ENCODE data around the gene ZBTB47. TPM values are rescaled to one million over a fixed set of nuclear protein-coding genes. Genes with fewer than 3 reads are reported as not detected.

Gene ZBTB47
- total RNA-seq, result 10 to 100 TPM; 18.0 to 61.8 (median 45.2) TPM

DNA sequence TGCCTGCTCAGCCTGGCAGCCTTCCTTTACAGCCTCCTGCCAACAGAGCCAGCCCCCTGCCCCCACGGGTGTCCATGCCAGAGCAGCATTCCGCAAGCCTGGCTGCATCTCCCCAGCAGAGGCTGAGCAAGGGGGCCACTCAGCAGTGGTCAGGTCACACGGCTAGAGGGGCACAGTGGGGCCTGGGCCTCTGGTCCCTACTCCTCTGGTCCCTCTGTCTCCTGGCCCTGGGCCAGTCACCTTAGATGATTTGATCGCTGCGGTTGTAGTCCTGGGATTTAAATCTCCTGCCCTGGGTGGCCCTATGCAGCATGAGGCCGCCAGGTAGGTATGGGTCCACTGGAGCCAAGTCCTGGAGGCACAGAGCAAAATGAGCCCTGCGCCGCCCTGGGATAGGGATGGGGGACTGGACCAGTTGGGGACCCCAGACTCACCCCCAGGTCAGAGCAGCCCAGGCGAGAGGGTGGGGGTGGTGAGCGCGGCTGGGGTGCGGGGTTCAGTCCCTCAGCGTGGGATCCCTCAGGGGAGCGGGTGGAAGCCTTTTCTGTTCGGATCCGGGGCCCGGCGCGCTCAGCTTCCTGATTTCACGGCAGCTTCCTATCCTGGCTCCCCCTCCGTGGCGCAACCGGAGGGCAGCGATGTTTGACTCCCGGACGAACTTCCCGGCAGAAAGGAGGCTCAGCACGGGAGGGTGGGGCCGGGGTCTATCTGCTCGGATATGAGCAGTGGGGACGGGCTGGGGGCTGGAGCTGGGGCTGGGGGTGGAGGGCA is at the start of gene ZBTB47:
TSS of gene ZBTB47 (plus strand) at position 138 of the 771 bp plus-strand sequence. CDS start 4,659 bp downstream, outside the sequence.
- Histone ChIP-seq H3K27ac (peak within 1 kb of the TSS; percentile 89 to 98), H3K9me3 (no peaks in the 10 kb centered on the region), H3K4me1 (peaks cover 10 to 18% of the 10 kb centered on the region in 2 donors), H3K27me3 (no peaks in the 10 kb centered on the region), H3K36me3 (no peaks in the 10 kb centered on the region), H3K4me3 (peak within 1 kb of the TSS; percentile 75 to 97 (median 86))
- TF ChIP-seq, protein P1, sequence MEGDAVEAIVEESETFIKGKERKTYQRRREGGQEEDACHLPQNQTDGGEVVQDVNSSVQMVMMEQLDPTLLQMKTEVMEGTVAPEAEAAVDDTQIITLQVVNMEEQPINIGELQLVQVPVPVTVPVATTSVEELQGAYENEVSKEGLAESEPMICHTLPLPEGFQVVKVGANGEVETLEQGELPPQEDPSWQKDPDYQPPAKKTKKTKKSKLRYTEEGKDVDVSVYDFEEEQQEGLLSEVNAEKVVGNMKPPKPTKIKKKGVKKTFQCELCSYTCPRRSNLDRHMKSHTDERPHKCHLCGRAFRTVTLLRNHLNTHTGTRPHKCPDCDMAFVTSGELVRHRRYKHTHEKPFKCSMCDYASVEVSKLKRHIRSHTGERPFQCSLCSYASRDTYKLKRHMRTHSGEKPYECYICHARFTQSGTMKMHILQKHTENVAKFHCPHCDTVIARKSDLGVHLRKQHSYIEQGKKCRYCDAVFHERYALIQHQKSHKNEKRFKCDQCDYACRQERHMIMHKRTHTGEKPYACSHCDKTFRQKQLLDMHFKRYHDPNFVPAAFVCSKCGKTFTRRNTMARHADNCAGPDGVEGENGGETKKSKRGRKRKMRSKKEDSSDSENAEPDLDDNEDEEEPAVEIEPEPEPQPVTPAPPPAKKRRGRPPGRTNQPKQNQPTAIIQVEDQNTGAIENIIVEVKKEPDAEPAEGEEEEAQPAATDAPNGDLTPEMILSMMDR (IDR thresholded peaks at IDR 0.05), result no peak
- TF ChIP-seq POLR2A (IDR thresholded peaks at IDR 0.05), result no peak
- peak in 1 of 3 donors; percentile 15 for TF ChIP-seq POLR2AphosphoS5 (IDR thresholded peaks at IDR 0.05)
- intact Hi-C loops (cut with DNase I; ENCODE audit: low total_unique reads), result no loop called here
- peak in 1 of 2 donors; percentile 58 for DNase-seq (ENCODE audit: low spot score in 2 of 2)

GRCh38 chr3:42605546-42606173 is 47.8 kb upstream of the ZBTB47 start:
- H3K27ac ChIP-seq, result peak overlapping the region in 1 of 2 donors; percentile 48
- H3K9me3 ChIP-seq, result no peaks in the 10 kb centered on the region
- H3K27me3 ChIP-seq, result no peaks in the 10 kb centered on the region
- no peak overlapping the region for H3K4me3 ChIP-seq
- TF ChIP-seq, protein P1 (IDR thresholded peaks at IDR 0.05), result no peak
- TF ChIP-seq POLR2AphosphoS5 (IDR thresholded peaks at IDR 0.05), result no peak
- no peak for TF ChIP-seq POLR2A (IDR thresholded peaks at IDR 0.05)
- DNase-seq (ENCODE audit: low spot score in 2 of 2), result no peak
- H3K36me3 ChIP-seq, result no peaks in the 10 kb centered on the region
- intact Hi-C loops (cut with DNase I; ENCODE audit: low total_unique reads), result no loop called here
- peaks cover 0 to 24% of the 10 kb centered on the region in 2 donors for H3K4me1 ChIP-seq

GRCh38 chr3:42608581-42608980 is 44.9 kb upstream of the ZBTB47 start:
- no peaks in the 10 kb centered on the region for H3K9me3 ChIP-seq
- H3K4me3 ChIP-seq, result no peak overlapping the region
- TF ChIP-seq POLR2A (IDR thresholded peaks at IDR 0.05), result no peak
- TF ChIP-seq, protein P1 (IDR thresholded peaks at IDR 0.05), result no peak
- TF ChIP-seq POLR2AphosphoS5 (IDR thresholded peaks at IDR 0.05), result no peak
- intact Hi-C loops (cut with DNase I; ENCODE audit: low total_unique reads), result no loop called here
- no peak for DNase-seq (ENCODE audit: low spot score in 2 of 2)
- H3K4me1 ChIP-seq, result peaks cover 0 to 13% of the 10 kb centered on the region in 2 donors
- H3K27ac ChIP-seq, result no peak overlapping the region
- no peaks in the 10 kb centered on the region for H3K36me3 ChIP-seq
- H3K27me3 ChIP-seq, result no peaks in the 10 kb centered on the region

GRCh38 chr3:42610976-42611375 is 42.5 kb upstream of the ZBTB47 start:
- intact Hi-C loops (cut with DNase I; ENCODE audit: low total_unique reads), result no loop called here

More at GRCh38 chr3:42610976-42611375, 42.5 kb upstream of the ZBTB47 start:
- Histone ChIP-seq H3K27ac (peak overlapping the region; percentile 52 to 72), H3K4me3 (no peak overlapping the region), H3K4me1 (peaks cover 0 to 8% of the 10 kb centered on the region in 2 donors), H3K36me3 (no peaks in the 10 kb centered on the region), H3K27me3 (no peaks in the 10 kb centered on the region), H3K9me3 (no peaks in the 10 kb centered on the region)
- TF ChIP-seq POLR2AphosphoS5 (IDR thresholded peaks at IDR 0.05) (no peak), POLR2A (IDR thresholded peaks at IDR 0.05) (no peak)
- TF ChIP-seq, protein P1 (IDR thresholded peaks at IDR 0.05), result no peak
- DNase-seq (ENCODE audit: low spot score in 2 of 2), result no peak
